Activated gamma-delta T cell (primary cell): ENCODE measurements around the gene FAM177A1.

Experiments used
- DNase-seq: peaks from one replicate; lab custom pipeline; 2025; lab: John Stamatoyannopoulos, UW

The FAM177A1 gene

GRCh38 chr14:35123388-35123703 lies 77.3 kb downstream of the FAM177A1 start:
- DNase-seq: no peak

GRCh38 chr14:35124127-35124526 lies 78.1 kb downstream of the FAM177A1 start:
- DNase-seq: no peak
